Neuronal stem cell (in vitro differentiated cells): Measurements from ENCODE around the gene GNAQ.
"Not testable (repeated sequence)": the region's sequence is repeated elsewhere in the genome, so short reads cannot be mapped to it uniquely, and the experiment has no call there.

Experiments used
- DNase-seq: peaks from one replicate; pipeline ENCODE4 v3.0.0-alpha.2; 2013; ENCODE audit warnings: low spot score
- H2AFZ ChIP-seq: one replicate; pipeline ENCODE4 v1.6.1; 2013; ENCODE audit warnings: mild to moderate bottlenecking, low read length, inconsistent platforms
- H2AK5ac ChIP-seq: 2 replicates; pipeline ENCODE4 v1.6.1; 2013; ENCODE audit warnings: low read depth, mild to moderate bottlenecking, inconsistent platforms, low read length, moderate library complexity, mixed read lengths
- H2BK120ac ChIP-seq: 2 replicates; pipeline ENCODE4 v1.6.1; 2013; ENCODE audit warnings: low read depth, mild to moderate bottlenecking, inconsistent platforms, low read length, moderate library complexity, mixed read lengths
- H2BK12ac ChIP-seq: one replicate; pipeline ENCODE4 v1.6.1; 2013; ENCODE audit warnings: low read length, inconsistent platforms
- H2BK15ac ChIP-seq: 2 replicates; pipeline ENCODE4 v1.6.1; 2013; ENCODE audit warnings: mild to moderate bottlenecking, low read length, inconsistent platforms, mixed read lengths
- H2BK5ac ChIP-seq: one replicate; pipeline ENCODE4 v1.6.1; 2013; ENCODE audit warnings: inconsistent platforms, mild to moderate bottlenecking, low read length, moderate library complexity
- H3K14ac ChIP-seq: one replicate; pipeline ENCODE4 v1.6.1; 2013; ENCODE audit warnings: low read length, inconsistent platforms
- H3K18ac ChIP-seq: 2 replicates; pipeline ENCODE4 v1.6.1; 2013; ENCODE audit warnings: low read length, inconsistent platforms
- H3K23ac ChIP-seq: 2 replicates; pipeline ENCODE4 v1.6.1; 2013; ENCODE audit warnings: low read depth, mild to moderate bottlenecking, mixed read lengths, low read length, inconsistent platforms; ENCODE audit not compliant: poor library complexity
- H3K27ac ChIP-seq: replicated peaks from 3 replicates; pipeline ENCODE4 v1.5.1; 2013; ENCODE audit warnings: low read length, inconsistent platforms
- H3K27me3 ChIP-seq, 3 experiments: 2 replicates each; pipeline ENCODE4 v1.6.1; 2013; ENCODE audit warnings: low read length in 3 of 3, mild to moderate bottlenecking in 2 of 3, inconsistent platforms in 1 of 3, low read depth in 1 of 3, mixed read lengths in 1 of 3, moderate library complexity in 1 of 3; ENCODE audit not compliant: control insufficient read depth in 3 of 3, insufficient read depth in 3 of 3
- H3K36me3 ChIP-seq, 2 donors: replicated peaks in 1 of 2; 2 replicates each; pipeline ENCODE4 v1.6.1; 2013; ENCODE audit warnings: low read length in 2 of 2; ENCODE audit not compliant: control insufficient read depth in 2 of 2, insufficient read depth in 2 of 2
- H3K4ac ChIP-seq: 2 replicates; pipeline ENCODE4 v1.6.1; 2013; ENCODE audit warnings: inconsistent platforms, mild to moderate bottlenecking, low read length, moderate library complexity
- H3K4me1 ChIP-seq, 2 donors: 1 replicate in 1 of 2; 2 replicates in 1 of 2; pipeline ENCODE4 v1.6.1; 2013; ENCODE audit warnings: low read length in 2 of 2, low read depth in 1 of 2; ENCODE audit not compliant: control insufficient read depth in 2 of 2, insufficient read depth in 1 of 2
- H3K4me2 ChIP-seq: one replicate; pipeline ENCODE4 v1.6.1; 2013; ENCODE audit warnings: mild to moderate bottlenecking, low read length, inconsistent platforms; ENCODE audit not compliant: insufficient read depth, poor library complexity, severe bottlenecking
- H3K4me3 ChIP-seq, 2 donors: 2 replicates each; pipeline ENCODE4 v1.5.1; 2013; ENCODE audit warnings: low read length in 2 of 2, mild to moderate bottlenecking in 2 of 2, inconsistent platforms in 1 of 2, moderate library complexity in 1 of 2
- H3K79me1 ChIP-seq: one replicate; pipeline ENCODE4 v1.6.1; 2013; ENCODE audit warnings: low read depth, mild to moderate bottlenecking, inconsistent platforms, low read length, moderate library complexity
- H3K9ac ChIP-seq: one replicate; pipeline ENCODE4 v1.6.1; 2013; ENCODE audit warnings: mild to moderate bottlenecking, low read depth, low read length, inconsistent platforms; ENCODE audit not compliant: poor library complexity
- H3K9me3 ChIP-seq, 2 donors: replicated peaks in 1 of 2; 2 replicates each; pipeline versions ENCODE3 to v1.6.1; 2013; ENCODE audit warnings: low read length in 2 of 2, mild to moderate bottlenecking in 2 of 2, inconsistent platforms in 1 of 2, low read depth in 1 of 2, mixed read lengths in 1 of 2, moderate library complexity in 1 of 2; ENCODE audit not compliant: control insufficient read depth in 2 of 2, insufficient read depth in 1 of 2
- H4K8ac ChIP-seq: one replicate; pipeline ENCODE4 v1.6.1; 2013; ENCODE audit warnings: low read depth, mild to moderate bottlenecking, inconsistent platforms, low read length, moderate library complexity
- H4K91ac ChIP-seq: one replicate; pipeline ENCODE4 v1.6.1; 2013; ENCODE audit warnings: low read length, low read depth, mild to moderate bottlenecking, inconsistent platforms; ENCODE audit not compliant: poor library complexity
- WGBS, 2 donors: extraction: QIAGEN DNeasy Blood & Tissue Kit; methylation state at CpG; one replicate each; pipeline ENCODE4 v1.1.7; 2013; ENCODE audit warnings: missing lambda C conversion rate in 2 of 2, mixed read lengths in 1 of 2; ENCODE audit not compliant: insufficient read length in 2 of 2, insufficient replicate concordance in 1 of 2; ENCODE audit errors: extremely low coverage in 2 of 2; 5-methylcytosine and 5-hydroxymethylcytosine counted together

The GNAQ gene

DNA sequence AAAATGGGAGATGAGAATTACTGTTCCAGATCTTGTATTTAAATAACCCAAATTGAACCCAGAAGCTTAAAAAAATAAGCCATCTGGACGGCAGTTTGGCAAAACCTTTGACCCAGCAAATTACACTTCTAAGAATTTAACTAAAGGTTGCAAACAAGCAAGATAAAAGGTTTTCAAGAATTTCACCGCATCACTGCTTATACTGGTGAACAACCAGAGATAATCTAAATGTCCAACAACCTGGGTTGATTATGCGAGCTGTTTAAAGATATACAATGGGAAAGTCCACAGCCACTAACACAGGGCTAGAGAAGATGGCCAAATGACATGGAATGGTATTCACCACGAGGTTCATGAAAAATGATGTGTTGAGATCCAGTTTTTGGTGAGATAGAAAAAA, 149.3 kb downstream of the GNAQ start:
- Histone ChIP-seq H2AFZ (no peak overlapping the region), H3K18ac (no peak overlapping the region), H3K4me3 (no peak overlapping the region), H2BK12ac (no peak overlapping the region), H4K8ac (no peak overlapping the region), H2AK5ac (no peak overlapping the region), H3K27ac (no peak overlapping the region), H3K9ac (no peak overlapping the region), H3K79me1 (no peaks in the 10 kb centered on the region), H3K9me3 (no peaks in the 10 kb centered on the region), H4K91ac (no peak overlapping the region), H2BK120ac (no peak overlapping the region), H3K4me2 (no peak overlapping the region), H3K14ac (no peak overlapping the region), H3K4me1 (peaks cover 3 to 6% of the 10 kb centered on the region in 2 donors), H3K27me3 (no peaks in the 10 kb centered on the region), H3K36me3 (no peaks in the 10 kb centered on the region), H3K4ac (no peak overlapping the region), H2BK5ac (no peak overlapping the region), H2BK15ac (no peak overlapping the region), H3K23ac (no peak overlapping the region)
- WGBS, 2 donors, result no CpG with 5 or more reads among the region's 4 CpGs
- no peak for DNase-seq

DNA sequence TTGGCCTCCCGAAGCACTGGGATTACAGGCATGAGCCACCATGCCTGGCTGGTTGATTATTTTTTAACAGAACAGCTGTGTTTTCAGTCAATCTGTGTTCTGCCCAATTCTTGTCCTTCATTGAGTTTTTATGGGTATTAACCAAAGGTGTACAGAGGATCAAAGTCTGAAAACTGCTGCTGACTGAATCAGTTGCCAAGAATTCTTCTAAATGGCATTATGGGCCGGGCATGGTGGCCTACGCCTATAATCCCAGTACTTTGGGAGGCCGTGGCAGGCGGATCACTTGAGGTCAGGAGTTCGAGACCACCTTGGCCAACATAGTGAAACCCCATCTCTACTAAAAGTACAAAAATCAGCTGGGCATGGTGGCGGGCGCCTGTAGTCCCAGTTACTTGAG, 150.0 kb downstream of the GNAQ start:
- H2BK12ac ChIP-seq, H2BK120ac ChIP-seq, H3K14ac ChIP-seq, H3K4me1 ChIP-seq, DNase-seq, H4K91ac ChIP-seq, H3K27ac ChIP-seq, H3K9ac ChIP-seq, H3K4me2 ChIP-seq, H2AFZ ChIP-seq, H2AK5ac ChIP-seq, H2BK5ac ChIP-seq, H3K4me3 ChIP-seq, H3K4ac ChIP-seq, H3K9me3 ChIP-seq, H3K36me3 ChIP-seq, H2BK15ac ChIP-seq, H3K23ac ChIP-seq, H3K27me3 ChIP-seq, H4K8ac ChIP-seq, H3K18ac ChIP-seq, H3K79me1 ChIP-seq: not testable (repeated sequence)
- no CpG with 5 or more reads among the region's 8 CpGs for WGBS, 2 donors

DNA sequence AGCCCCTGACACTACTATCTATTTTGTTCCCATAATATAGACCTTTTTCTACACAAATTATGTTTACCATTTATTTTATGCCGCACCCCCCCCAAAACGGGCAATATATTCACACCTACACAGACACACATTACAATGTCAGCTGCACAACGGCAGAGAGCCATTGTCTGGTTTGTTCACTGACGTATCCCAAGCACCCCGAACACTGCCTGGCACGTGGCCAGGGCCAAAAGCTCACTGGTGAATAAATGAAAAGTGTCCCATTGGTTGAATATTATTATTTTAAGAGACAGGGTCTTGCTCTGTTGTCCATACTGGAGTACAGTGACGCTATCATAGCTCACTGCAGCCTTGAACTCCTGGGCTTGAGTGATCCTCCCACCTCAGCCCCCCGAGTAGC, 150.5 kb downstream of the GNAQ start:
- no CpG with 5 or more reads among the region's 8 CpGs for WGBS, 2 donors
- H3K14ac ChIP-seq, result no peak overlapping the region

DNA sequence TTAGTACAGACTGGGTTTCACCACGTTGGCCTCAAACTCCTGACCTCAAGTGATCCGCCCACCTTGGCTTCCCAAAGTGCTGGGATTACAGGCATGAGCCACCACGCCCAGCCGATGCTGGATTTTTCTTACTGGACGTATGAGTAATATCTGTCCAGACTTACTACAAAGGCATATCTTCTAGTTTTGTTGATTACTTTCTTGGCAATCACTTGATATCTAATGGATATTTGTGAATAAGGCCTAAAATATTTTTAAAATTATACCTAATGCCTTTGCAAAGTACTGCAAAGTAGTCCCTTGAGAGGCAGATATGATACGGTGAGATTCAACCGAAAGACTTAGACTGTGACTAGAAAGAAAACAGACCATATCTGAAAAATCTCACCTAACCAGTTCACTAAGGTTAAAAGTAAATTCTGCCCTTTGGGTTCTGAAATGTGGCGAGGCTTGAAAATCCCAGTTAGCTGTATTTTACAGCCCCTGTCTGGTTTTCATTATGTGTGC, 152.1 kb downstream of the GNAQ start:
- Histone ChIP-seq H3K36me3 (no peaks in the 10 kb centered on the region), H3K27me3 (no peaks in the 10 kb centered on the region), H2BK15ac (no peak overlapping the region), H3K27ac (no peak overlapping the region), H2BK12ac (no peak overlapping the region), H3K9me3 (no peaks in the 10 kb centered on the region), H3K4me1 (peaks cover 4 to 6% of the 10 kb centered on the region in 2 donors), H2BK5ac (no peak overlapping the region), H4K8ac (no peak overlapping the region), H2AFZ (no peak overlapping the region), H3K18ac (no peak overlapping the region), H3K79me1 (no peaks in the 10 kb centered on the region), H3K9ac (no peak overlapping the region), H4K91ac (no peak overlapping the region), H2BK120ac (no peak overlapping the region), H3K4ac (no peak overlapping the region), H3K14ac (no peak overlapping the region), H3K4me2 (no peak overlapping the region), H3K4me3 (no peak overlapping the region), H2AK5ac (no peak overlapping the region), H3K23ac (no peak overlapping the region)
- WGBS, 2 donors, result no CpG with 5 or more reads among the region's 8 CpGs
- DNase-seq, result no peak

More for the DNA sequence above, 150.5 kb downstream of the GNAQ start:
- Histone ChIP-seq H3K4me3 (no peak overlapping the region), H3K4me2 (no peak overlapping the region), H3K4ac (no peak overlapping the region), H3K9me3 (no peaks in the 10 kb centered on the region), H3K27ac (no peak overlapping the region), H2AK5ac (no peak overlapping the region), H3K79me1 (no peaks in the 10 kb centered on the region), H2BK120ac (no peak overlapping the region), H3K18ac (no peak overlapping the region), H3K23ac (no peak overlapping the region), H4K8ac (no peak overlapping the region), H2BK5ac (no peak overlapping the region), H3K9ac (no peak overlapping the region), H2AFZ (no peak overlapping the region), H4K91ac (no peak overlapping the region), H2BK15ac (no peak overlapping the region), H3K27me3 (no peaks in the 10 kb centered on the region), H3K4me1 (peaks cover 6% of the 10 kb centered on the region in 2 donors), H3K36me3 (no peaks in the 10 kb centered on the region), H2BK12ac (no peak overlapping the region)
- no peak for DNase-seq
